Tibial artery (tissue), 4 donors: ENCODE measurements around the gene XCL1.
"Not testable (repeated sequence)": the region's sequence is repeated elsewhere in the genome, so short reads cannot be mapped to it uniquely, and the experiment has no call there.

Experiments used
- DNase-seq, 2 donors: peaks; one replicate each; pipeline ENCODE4 v3.0.0-alpha.2; 2019
- H3K27ac ChIP-seq, 2 donors: fragments of 200-600 bp; sonication (generic) in 1 of 2; 1 replicate in 1 of 2; 2 replicates in 1 of 2; pipeline ENCODE4 v1.5.1; 2018 to 2019; ENCODE audit warnings: mild to moderate bottlenecking in 1 of 2
- H3K27me3 ChIP-seq, 2 donors: fragments of 200-600 bp; sonication (generic) in 1 of 2; one replicate each; pipeline versions ENCODE4 v1.5.1 to v1.6.0; 2016 to 2019
- H3K36me3 ChIP-seq, 3 donors: fragments of 200-600 bp; sonication (generic) in 2 of 3; one replicate each; pipeline ENCODE4 v1.5.1; 2016 to 2019; ENCODE audit warnings: mild to moderate bottlenecking in 2 of 3
- H3K4me1 ChIP-seq, 4 donors: fragments of 200-600 bp; sonication (generic) in 2 of 4; 1 replicate in 3 of 4; 2 replicates in 1 of 4; pipeline ENCODE4 v1.5.1; 2016 to 2019
- H3K4me3 ChIP-seq, 2 donors: fragments of 200-600 bp; sonication (generic) in 1 of 2; 1 replicate in 1 of 2; 2 replicates in 1 of 2; pipeline ENCODE4 v1.5.1; 2018 to 2019; ENCODE audit warnings: mild to moderate bottlenecking in 2 of 2
- H3K9me3 ChIP-seq, 3 donors: fragments of 200-600 bp; sonication (generic) in 1 of 3; one replicate each; pipeline ENCODE4 v1.5.1; 2016 to 2019
- intact Hi-C: fragments of 100-400 bp; cut with DNase I; formaldehyde crosslinking; loops from one replicate; pipeline ENCODE4 v1.15.0; 2023; ENCODE audit warnings: low total_unique reads
- TF ChIP-seq, protein P1 (sequence below), 2 experiments: fragments of 200-600 bp in 1 of 2; fragments of 450-650 bp in 1 of 2; IDR thresholded peaks; one replicate each; pipeline ENCODE4 v1.5.1; 2017 to 2019; ENCODE audit warnings: antibody characterized with exemption in 2 of 2, mild to moderate bottlenecking in 1 of 2, moderate library complexity in 1 of 2

The XCL1 gene

DNA sequence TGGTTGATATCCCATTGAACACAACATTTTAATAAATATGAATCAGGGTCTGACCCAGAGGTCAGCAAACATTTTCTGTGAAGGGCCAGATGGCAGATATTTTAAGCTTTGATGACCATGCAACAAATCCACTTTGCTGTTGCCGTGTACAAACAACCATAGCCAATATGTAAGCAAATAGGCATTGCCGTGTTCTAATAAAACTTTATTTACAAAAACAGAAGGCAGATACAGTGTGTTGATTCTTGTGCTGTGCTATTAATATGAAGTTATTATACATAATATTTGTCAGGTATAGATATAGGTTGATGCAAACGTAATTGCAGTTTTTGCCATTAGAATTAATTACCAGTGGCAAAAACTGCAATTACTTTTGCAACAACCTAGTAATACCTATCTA, 8.8 kb upstream of the XCL1 start:
- DNase-seq, result no peak
- Histone ChIP-seq H3K9me3 (no peaks in the 10 kb centered on the region), H3K27me3 (peaks cover 0 to 5% of the 10 kb centered on the region in 2 donors), H3K36me3 (no peaks in the 10 kb centered on the region), H3K4me3 (no peak overlapping the region), H3K27ac (no peak overlapping the region), H3K4me1 (no peaks in the 10 kb centered on the region)
- intact Hi-C loops, result loop anchor here (10.0 kb wide), 1 partner anchor 123 kb away; no protein-coding TSS in a partner anchor
- TF ChIP-seq, protein P1, sequence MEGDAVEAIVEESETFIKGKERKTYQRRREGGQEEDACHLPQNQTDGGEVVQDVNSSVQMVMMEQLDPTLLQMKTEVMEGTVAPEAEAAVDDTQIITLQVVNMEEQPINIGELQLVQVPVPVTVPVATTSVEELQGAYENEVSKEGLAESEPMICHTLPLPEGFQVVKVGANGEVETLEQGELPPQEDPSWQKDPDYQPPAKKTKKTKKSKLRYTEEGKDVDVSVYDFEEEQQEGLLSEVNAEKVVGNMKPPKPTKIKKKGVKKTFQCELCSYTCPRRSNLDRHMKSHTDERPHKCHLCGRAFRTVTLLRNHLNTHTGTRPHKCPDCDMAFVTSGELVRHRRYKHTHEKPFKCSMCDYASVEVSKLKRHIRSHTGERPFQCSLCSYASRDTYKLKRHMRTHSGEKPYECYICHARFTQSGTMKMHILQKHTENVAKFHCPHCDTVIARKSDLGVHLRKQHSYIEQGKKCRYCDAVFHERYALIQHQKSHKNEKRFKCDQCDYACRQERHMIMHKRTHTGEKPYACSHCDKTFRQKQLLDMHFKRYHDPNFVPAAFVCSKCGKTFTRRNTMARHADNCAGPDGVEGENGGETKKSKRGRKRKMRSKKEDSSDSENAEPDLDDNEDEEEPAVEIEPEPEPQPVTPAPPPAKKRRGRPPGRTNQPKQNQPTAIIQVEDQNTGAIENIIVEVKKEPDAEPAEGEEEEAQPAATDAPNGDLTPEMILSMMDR (IDR thresholded peaks at IDR 0.05), result no peak

GRCh38 chr1:168568346-168568745, 8.1 kb upstream of the XCL1 start:
- intact Hi-C loops, result loop anchor here (10.0 kb wide), 1 partner anchor 124 kb away; no protein-coding TSS in a partner anchor
- H3K27ac ChIP-seq, result no peak overlapping the region
- no peaks in the 10 kb centered on the region for H3K4me1 ChIP-seq
- H3K4me3 ChIP-seq, result no peak overlapping the region
- no peaks in the 10 kb centered on the region for H3K9me3 ChIP-seq
- peaks cover 0 to 5% of the 10 kb centered on the region in 2 donors for H3K27me3 ChIP-seq
- TF ChIP-seq, protein P1 (IDR thresholded peaks at IDR 0.05), result no peak
- no peak for DNase-seq
- no peaks in the 10 kb centered on the region for H3K36me3 ChIP-seq

- H3K27ac ChIP-seq, result no peak overlapping the region
- no peak overlapping the region for H3K4me3 ChIP-seq
- DNase-seq, result no peak
- intact Hi-C loops, result loop anchor here (10.0 kb wide), 1 partner anchor 226 kb away; no protein-coding TSS in a partner anchor
- TF ChIP-seq, protein P1 (IDR thresholded peaks at IDR 0.05), result no peak
- no peaks in the 10 kb centered on the region for H3K36me3 ChIP-seq
- H3K27me3 ChIP-seq, result no peaks in the 10 kb centered on the region
- H3K9me3 ChIP-seq, result no peaks in the 10 kb centered on the region
- no peaks in the 10 kb centered on the region for H3K4me1 ChIP-seq
Measured at GRCh38 chr1:168570652-168571051, 5.8 kb upstream of the XCL1 start.

- intact Hi-C loops, result loop anchor here (10.0 kb wide), 1 partner anchor 228 kb away; no protein-coding TSS in a partner anchor
- Histone ChIP-seq H3K36me3 (no peaks in the 10 kb centered on the region), H3K27me3 (no peaks in the 10 kb centered on the region), H3K27ac (no peak overlapping the region), H3K9me3 (no peaks in the 10 kb centered on the region), H3K4me3 (no peak overlapping the region), H3K4me1 (no peaks in the 10 kb centered on the region)
- no peak for DNase-seq
- TF ChIP-seq, protein P1 (IDR thresholded peaks at IDR 0.05), result no peak
Measured at GRCh38 chr1:168572633-168573032, 3.8 kb upstream of the XCL1 start.

GRCh38 chr1:168574234-168574633, 2.2 kb upstream of the XCL1 start:
- intact Hi-C loops, result loop anchor here (10.0 kb wide), 1 partner anchor 229 kb away; no protein-coding TSS in a partner anchor
- H3K4me3 ChIP-seq, H3K27me3 ChIP-seq, H3K4me1 ChIP-seq, H3K9me3 ChIP-seq, H3K36me3 ChIP-seq, H3K27ac ChIP-seq: not testable (repeated sequence)
- peak in 1 of 2 donors; percentile 31 for DNase-seq
- TF ChIP-seq, protein P1 (IDR thresholded peaks at IDR 0.05), result peak; percentile 36 to 55

GRCh38 chr1:168578531-168579185, 2.3 kb downstream of the XCL1 start:
- H3K36me3 ChIP-seq, H3K9me3 ChIP-seq, H3K27ac ChIP-seq, DNase-seq, H3K27me3 ChIP-seq, H3K4me3 ChIP-seq, H3K4me1 ChIP-seq: not testable (repeated sequence)
- intact Hi-C loops, result loop anchor here (10.0 kb wide), 1 partner anchor 234 kb away; no protein-coding TSS in a partner anchor

- DNase-seq, H3K36me3 ChIP-seq, H3K9me3 ChIP-seq, H3K27ac ChIP-seq, H3K27me3 ChIP-seq, intact Hi-C loops, H3K4me3 ChIP-seq: not testable (repeated sequence)
- peaks cover 0 to 12% (median 3%) of the 10 kb centered on the region in 4 donors for H3K4me1 ChIP-seq
Measured at GRCh38 chr1:168580290-168580689, 3.9 kb downstream of the XCL1 start.

DNA sequence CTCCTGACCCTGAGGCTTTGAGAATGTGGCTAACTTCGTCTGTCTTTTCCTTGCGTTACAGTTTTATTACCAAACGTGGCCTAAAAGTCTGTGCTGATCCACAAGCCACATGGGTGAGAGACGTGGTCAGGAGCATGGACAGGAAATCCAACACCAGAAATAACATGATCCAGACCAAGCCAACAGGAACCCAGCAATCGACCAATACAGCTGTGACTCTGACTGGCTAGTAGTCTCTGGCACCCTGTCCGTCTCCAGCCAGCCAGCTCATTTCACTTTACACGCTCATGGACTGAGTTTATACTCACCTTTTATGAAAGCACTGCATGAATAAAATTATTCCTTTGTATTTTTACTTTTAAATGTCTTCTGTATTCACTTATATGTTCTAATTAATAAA, 4.6 kb downstream of the XCL1 start:
- peaks cover 0 to 15% (median 3%) of the 10 kb centered on the region in 4 donors for H3K4me1 ChIP-seq
- H3K9me3 ChIP-seq, H3K4me3 ChIP-seq, H3K36me3 ChIP-seq, H3K27me3 ChIP-seq, DNase-seq, H3K27ac ChIP-seq, intact Hi-C loops: not testable (repeated sequence)
